Parathyroid adenoma (tissue), 2 donors: ENCODE results near the gene HS3ST5.

Source experiments
- H2AFZ ChIP-seq: fragments of 300-600 bp; sonication (generic); one replicate; pipeline ENCODE4 v1.7.0; 2017; ENCODE audit warnings: antibody characterized with exemption, mild to moderate bottlenecking
- H3K27ac ChIP-seq: fragments of 300-600 bp; sonication (generic); one replicate; pipeline ENCODE4 v1.7.0; 2017
- H3K27me3 ChIP-seq: fragments of 300-600 bp; sonication (generic); one replicate; pipeline ENCODE4 v1.7.0; 2017; ENCODE audit warnings: low read length; ENCODE audit not compliant: control insufficient read depth, insufficient read depth
- H3K36me3 ChIP-seq: fragments of 300-600 bp; sonication (generic); one replicate; pipeline ENCODE4 v1.7.0; 2017; ENCODE audit warnings: low read length; ENCODE audit not compliant: control insufficient read depth, insufficient read depth
- H3K4me1 ChIP-seq: fragments of 300-600 bp; sonication (generic); one replicate; pipeline ENCODE4 v1.7.0; 2017; ENCODE audit warnings: control low read depth
- H3K4me2 ChIP-seq: fragments of 300-600 bp; sonication (generic); one replicate; pipeline ENCODE4 v1.7.0; 2017; ENCODE audit warnings: low read length
- H3K4me3 ChIP-seq: fragments of 300-600 bp; sonication (generic); one replicate; pipeline ENCODE4 v1.7.0; 2017; ENCODE audit warnings: low read depth, low read length
- H3K79me2 ChIP-seq: fragments of 300-600 bp; sonication (generic); one replicate; pipeline ENCODE4 v1.7.0; 2017; ENCODE audit warnings: control low read depth
- H3K9ac ChIP-seq: fragments of 300-600 bp; sonication (generic); one replicate; pipeline ENCODE4 v1.7.0; 2017; ENCODE audit warnings: mild to moderate bottlenecking
- H3K9me3 ChIP-seq: fragments of 300-600 bp; sonication (generic); one replicate; pipeline ENCODE4 v1.7.0; 2017; ENCODE audit warnings: low read length; ENCODE audit not compliant: control insufficient read depth
- CTCF ChIP-seq: fragments of 300-600 bp; sonication (generic); IDR thresholded peaks from one replicate; pipeline ENCODE4 v1.7.0; 2017; ENCODE audit warnings: antibody characterized with exemption, mild to moderate bottlenecking
- donor health status: primary hyperparathyroidism.

Gene HS3ST5

GRCh38 chr6:114310053-114310452 lies 32.8 kb downstream of the HS3ST5 start:
- Histone ChIP-seq H3K27ac (no peak overlapping the region), H3K36me3 (no peaks in the 10 kb centered on the region), H3K4me3 (no peak overlapping the region), H3K9me3 (no peaks in the 10 kb centered on the region), H3K27me3 (no peaks in the 10 kb centered on the region), H3K4me1 (no peaks in the 10 kb centered on the region), H2AFZ (no peak overlapping the region), H3K79me2 (no peaks in the 10 kb centered on the region), H3K4me2 (no peak overlapping the region), H3K9ac (no peak overlapping the region)
- TF ChIP-seq CTCF, result no peak

DNA sequence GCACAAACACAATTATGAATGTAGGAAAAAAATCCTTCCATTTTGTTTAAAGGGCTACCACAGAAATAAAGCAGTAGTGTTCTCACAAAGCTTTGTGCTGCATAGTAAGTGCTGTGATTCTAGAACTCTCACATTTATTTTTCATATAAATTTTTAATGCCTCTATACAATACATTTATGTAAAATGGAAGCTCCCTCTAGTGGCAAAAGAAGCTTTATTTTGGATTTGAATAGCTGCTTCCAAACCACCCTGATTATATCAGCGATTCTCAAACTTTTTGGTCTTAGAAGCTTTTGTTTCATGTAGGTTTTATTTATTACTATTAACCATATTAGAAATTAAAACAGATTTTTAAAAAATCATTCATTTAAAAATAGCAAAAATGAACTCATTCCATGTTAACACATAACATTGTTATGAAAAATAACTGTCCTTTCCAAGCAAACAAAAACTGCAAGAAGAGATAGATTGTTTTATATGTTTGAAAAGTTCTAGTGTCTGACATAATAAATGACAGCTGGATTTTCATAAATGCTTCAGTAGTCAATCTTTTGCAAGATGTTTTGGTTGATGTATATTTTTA lies 38.4 kb downstream of the HS3ST5 start:
- H3K9ac ChIP-seq, result no peak overlapping the region
- H3K27ac ChIP-seq, result no peak overlapping the region
- no peak overlapping the region for H2AFZ ChIP-seq
- TF ChIP-seq CTCF, result no peak
- H3K79me2 ChIP-seq, result no peaks in the 10 kb centered on the region
- no peaks in the 10 kb centered on the region for H3K36me3 ChIP-seq
- H3K9me3 ChIP-seq, result no peaks in the 10 kb centered on the region
- no peaks in the 10 kb centered on the region for H3K4me1 ChIP-seq
- H3K27me3 ChIP-seq, result no peaks in the 10 kb centered on the region
- H3K4me3 ChIP-seq, result no peak overlapping the region
- H3K4me2 ChIP-seq, result no peak overlapping the region

DNA sequence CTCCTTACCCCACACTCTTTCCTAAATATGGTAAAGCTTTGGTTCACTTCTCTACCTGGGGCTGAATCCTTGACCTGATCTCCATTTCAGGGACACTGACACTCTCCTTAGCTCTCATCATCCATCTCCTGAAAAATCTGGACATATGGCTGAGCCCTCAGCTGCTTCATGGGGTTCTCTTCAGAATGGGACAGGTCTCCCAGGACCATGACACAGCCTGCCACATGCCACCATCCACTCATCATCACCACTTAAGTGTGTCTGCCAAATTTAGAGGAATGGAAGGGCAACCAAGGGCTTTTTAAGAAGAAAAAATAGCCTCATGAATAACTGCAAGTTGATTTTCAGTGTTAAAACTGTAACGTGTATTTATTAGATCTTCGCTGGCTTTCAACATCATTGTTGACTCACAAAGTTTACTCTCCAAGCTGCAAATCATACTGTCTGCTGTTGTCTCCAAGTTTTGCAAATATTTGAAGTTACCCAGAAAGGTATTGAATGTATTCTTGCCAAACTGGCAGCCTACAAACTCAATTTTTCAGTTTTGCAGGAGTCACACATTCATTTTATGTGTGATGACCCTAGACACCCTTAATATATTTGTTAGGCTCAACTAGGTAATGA lies 41.1 kb downstream of the HS3ST5 start:
- H3K4me2 ChIP-seq, result no peak overlapping the region
- no peak overlapping the region for H3K4me3 ChIP-seq
- H3K4me1 ChIP-seq, result no peaks in the 10 kb centered on the region
- H3K36me3 ChIP-seq, result no peaks in the 10 kb centered on the region
- no peak overlapping the region for H2AFZ ChIP-seq
- no peaks in the 10 kb centered on the region for H3K9me3 ChIP-seq
- no peak overlapping the region for H3K27ac ChIP-seq
- TF ChIP-seq CTCF, result no peak
- no peak overlapping the region for H3K9ac ChIP-seq
- no peaks in the 10 kb centered on the region for H3K27me3 ChIP-seq
- no peaks in the 10 kb centered on the region for H3K79me2 ChIP-seq

GRCh38 chr6:114297135-114297534 lies 45.7 kb downstream of the HS3ST5 start:
- no peak for TF ChIP-seq CTCF
- H3K9ac ChIP-seq, result no peak overlapping the region
- H3K79me2 ChIP-seq, result no peaks in the 10 kb centered on the region
- H3K4me1 ChIP-seq, result no peaks in the 10 kb centered on the region
- no peak overlapping the region for H3K4me3 ChIP-seq
- H3K9me3 ChIP-seq, result no peaks in the 10 kb centered on the region
- no peak overlapping the region for H2AFZ ChIP-seq
- no peak overlapping the region for H3K27ac ChIP-seq
- H3K27me3 ChIP-seq, result no peaks in the 10 kb centered on the region
- no peak overlapping the region for H3K4me2 ChIP-seq
- no peaks in the 10 kb centered on the region for H3K36me3 ChIP-seq

- TF ChIP-seq CTCF, result no peak
- Histone ChIP-seq H2AFZ (no peak overlapping the region), H3K36me3 (no peaks in the 10 kb centered on the region), H3K9me3 (no peaks in the 10 kb centered on the region), H3K79me2 (no peaks in the 10 kb centered on the region), H3K9ac (no peak overlapping the region), H3K27ac (no peak overlapping the region), H3K4me2 (no peak overlapping the region), H3K4me1 (no peaks in the 10 kb centered on the region), H3K4me3 (no peak overlapping the region), H3K27me3 (no peaks in the 10 kb centered on the region)
Observed at GRCh38 chr6:114292431-114292830, 50.4 kb downstream of the HS3ST5 start.
